NCI-H1694 (cell line): ENCODE measurements around the gene ARL2BP.
"Not testable (repeated sequence)": the region's sequence is repeated elsewhere in the genome, so short reads cannot be mapped to it uniquely, and the experiment has no call there.

Experiments used
- DNase-seq: peaks from one replicate; lab custom pipeline; 2025; lab: John Stamatoyannopoulos, UW

ARL2BP gene

DNA sequence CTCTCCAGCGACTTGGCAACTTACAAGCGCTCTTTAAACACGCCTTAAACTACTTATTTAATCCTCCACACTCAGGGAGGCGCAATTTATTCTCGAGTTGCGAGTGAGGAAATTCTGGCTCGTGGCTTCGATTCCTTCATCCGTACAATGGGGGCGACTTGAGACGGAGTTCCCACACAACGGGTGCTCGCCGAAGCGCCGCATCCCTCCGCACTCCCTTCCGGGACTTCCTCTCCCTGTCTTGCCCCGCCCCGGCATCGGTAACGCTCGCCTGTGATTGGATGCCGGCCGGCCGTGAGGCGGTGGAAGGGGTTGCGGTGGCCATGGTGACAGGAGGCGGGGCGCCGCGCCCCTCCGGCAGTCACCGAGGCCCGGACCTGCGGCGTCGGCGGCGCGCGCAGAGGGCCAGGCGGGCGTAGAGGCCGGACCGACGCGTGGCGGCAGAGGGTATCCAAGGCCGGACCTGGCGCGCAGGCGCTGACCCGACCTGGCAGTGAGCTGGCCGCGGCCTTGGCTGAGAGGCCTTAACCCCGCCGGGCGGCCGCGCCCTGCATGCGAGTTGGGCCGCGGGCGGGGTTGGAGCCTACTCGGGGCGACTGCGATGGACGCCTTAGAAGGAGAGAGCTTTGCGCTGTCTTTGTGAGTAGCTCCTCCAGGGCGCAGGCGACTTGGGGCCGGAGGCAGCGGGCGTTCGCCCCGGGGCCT lies at the start of gene ARL2BP:
TSS of gene ARL2BP (plus strand) at position 493 of the 705 bp plus-strand sequence. CDS start at position 602, 109 bp downstream.
- DNase-seq: peak; percentile 83

GRCh38 chr16:57196286-57196685 lies 48.8 kb upstream of the ARL2BP start:
- DNase-seq: no peak

DNA sequence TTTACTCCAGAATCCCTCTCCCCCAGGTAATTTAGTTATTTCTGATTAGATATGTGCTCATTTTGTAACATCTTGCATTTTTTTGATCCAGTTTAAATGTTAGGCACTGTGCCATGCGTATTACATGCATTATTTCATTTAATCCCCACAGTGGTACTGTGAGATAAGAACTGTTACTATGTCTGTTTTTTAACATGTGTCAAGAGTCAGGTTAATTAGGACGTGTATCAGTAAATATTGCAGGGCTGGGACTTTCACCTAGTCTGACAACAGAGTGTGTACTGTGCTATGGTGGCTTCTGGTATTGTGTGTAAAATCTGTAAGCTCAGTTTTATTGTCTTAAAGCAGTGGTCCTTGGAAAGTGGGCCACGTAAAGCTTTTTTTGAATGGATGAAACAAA lies 48.3 kb upstream of the ARL2BP start:
- DNase-seq: no peak

DNA sequence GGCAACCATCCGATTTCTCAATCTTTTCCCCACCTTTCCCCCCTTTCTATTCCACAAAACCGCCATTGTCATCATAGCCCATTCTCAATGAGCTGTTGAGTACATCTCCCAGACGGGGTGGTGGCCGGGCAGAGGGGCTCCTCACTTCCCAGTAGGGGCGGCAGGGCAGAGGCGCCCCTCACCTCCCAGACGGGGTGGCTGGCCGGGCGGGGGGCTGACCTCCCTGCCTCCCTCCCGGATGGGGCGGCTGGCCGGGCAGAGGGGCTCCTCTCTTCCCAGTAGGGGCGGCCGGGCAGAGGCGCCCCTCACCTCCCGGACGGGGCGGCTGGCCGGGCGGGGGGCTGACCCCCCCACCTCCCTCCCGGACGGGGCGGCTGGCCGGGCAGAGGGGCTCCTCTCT lies 44.7 kb upstream of the ARL2BP start:
- DNase-seq: not testable (repeated sequence)

DNA sequence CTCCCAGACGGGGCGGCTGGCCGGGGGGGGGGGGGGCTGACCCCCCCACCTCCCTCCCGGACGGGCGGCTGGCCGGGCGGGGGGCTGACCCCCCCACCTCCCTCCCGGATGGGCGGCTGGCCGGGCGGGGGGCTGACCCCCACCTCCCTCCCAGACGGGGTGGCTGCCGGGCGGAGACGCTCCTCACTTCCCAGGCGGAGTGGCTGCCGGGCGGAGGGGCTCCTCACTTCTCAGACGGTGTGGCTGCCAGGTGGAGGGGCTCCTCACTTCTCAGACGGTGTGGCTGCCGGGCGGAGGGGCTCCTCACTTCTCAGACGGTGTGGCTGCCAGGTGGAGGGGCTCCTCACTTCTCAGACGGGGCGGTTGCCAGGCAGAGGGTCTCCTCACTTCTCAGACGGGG lies 44.1 kb upstream of the ARL2BP start:
- not testable (repeated sequence) for DNase-seq

DNA sequence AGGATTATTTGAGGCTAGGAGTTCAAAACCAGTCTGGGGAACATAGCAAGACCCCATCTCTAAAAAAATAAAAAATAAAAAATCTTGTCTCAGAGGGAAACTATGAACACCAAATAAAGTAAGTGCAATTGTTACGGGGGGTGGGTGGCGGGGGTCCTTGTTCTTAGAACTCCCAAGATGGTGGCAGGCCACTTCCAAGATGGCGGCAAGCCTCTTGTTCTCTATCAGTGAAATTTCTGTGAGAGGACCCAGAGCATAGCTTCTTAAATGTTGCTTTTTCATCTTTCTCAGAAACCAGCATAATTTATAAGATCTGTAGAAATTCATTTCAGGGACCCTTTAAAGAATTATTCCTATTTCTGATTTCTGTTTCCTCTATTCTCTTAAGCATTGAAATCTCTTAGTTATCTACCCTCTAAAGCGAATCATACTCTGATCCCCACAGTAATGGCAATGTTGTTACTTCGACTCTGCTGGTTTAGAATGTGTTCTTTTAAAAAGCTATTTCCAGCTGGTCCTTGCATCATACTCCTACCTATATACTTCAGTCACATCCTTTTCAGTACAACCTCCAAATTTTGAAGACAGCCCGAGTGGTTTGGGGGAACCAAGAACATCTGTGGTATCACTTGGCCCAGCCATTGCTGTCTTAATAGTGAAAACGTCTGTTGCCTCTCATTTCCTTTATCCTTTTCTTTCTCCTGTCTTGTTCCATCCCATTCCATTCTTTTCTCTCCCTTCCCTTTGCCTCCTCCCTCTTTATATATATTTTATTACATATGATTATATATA lies 42.8 kb upstream of the ARL2BP start:
- DNase-seq: no peak

DNA sequence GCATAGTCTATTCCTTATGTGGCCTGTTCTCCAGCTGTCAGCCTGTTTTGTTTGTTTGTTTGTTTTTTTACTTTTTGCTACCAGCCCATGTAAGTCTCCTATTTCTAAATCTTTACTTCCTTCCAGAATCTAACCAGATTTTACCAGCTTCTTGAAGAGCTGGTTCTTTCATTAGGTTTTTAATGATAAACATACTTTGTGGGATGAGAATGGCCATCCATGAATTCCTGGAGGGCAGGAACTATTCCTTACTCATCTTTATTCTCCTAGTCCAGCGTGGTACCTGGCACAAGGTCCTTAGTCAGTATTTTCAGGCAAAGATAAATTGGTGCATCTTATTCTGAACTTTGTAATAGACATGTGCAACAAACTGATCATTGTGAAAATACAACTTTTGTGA lies 41.6 kb upstream of the ARL2BP start:
- no peak for DNase-seq

GRCh38 chr16:57204675-57205074 lies 40.4 kb upstream of the ARL2BP start:
- DNase-seq: no peak

DNA sequence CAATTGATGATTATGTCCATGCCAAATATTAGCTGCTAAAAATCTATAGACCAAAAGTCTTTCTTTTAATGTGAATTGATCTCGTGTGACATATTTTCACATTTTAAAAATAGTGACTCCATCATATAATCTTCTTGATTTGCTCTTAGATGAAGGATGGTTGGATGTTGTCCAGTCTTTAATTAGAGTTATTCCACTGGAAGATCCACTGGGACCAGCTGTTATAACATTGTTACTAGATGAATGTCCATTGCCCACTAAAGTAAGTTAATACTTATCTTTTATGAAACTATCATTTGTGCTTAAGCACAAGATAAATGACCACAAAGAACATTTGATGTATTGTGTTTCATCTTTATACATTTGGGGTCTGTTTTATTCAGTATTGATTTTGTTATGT lies 36.1 kb upstream of the ARL2BP start:
- DNase-seq: no peak

DNA sequence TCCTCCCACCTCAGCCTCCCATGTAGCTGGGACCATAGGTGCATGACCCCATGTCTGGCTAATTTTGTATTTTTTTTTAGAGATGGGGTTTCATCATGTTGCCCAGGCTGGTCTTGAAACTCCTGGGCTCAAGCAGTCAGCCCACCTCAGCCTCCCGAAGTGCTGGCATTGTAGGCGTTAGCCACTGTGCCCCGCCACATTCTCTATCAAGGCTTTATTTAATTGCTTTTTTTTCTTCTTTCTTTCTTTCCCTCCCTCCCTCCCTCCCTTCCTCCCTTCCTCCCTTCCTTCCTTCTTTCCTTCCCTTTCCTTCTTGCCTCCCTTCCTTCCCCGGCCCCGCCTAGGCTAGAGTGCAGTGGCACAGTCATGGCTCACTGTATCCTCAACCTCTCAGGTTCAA lies 35.3 kb upstream of the ARL2BP start:
- DNase-seq: no peak

DNA sequence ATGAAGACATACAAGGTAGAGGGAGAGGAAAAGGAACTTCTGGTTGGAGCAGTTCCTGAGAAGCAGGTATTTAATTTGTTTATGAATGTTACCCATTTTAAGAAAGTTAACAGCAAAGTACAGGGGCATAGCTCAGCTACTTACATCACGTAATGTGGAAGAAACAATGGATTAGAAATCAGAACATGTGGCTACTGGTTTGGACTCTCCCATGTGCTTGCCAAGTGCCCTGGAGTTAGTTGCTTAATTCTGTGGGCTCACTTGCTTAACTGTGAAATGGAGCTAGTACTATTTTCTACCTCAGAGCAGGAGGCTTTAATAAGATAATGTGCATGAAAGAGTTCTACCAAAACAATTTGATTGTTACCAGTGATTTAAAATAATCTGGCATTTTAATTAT lies 31.6 kb upstream of the ARL2BP start:
- no peak for DNase-seq

- DNase-seq: no peak
Observed at GRCh38 chr16:57216968-57217367, 28.1 kb upstream of the ARL2BP start.

- DNase-seq: no peak
Observed at GRCh38 chr16:57223057-57223456, 22.0 kb upstream of the ARL2BP start.

- no peak for DNase-seq
Observed at GRCh38 chr16:57224651-57225335, 20.3 kb upstream of the ARL2BP start.

- no peak for DNase-seq
Observed at GRCh38 chr16:57225978-57226377, 19.1 kb upstream of the ARL2BP start.

DNA sequence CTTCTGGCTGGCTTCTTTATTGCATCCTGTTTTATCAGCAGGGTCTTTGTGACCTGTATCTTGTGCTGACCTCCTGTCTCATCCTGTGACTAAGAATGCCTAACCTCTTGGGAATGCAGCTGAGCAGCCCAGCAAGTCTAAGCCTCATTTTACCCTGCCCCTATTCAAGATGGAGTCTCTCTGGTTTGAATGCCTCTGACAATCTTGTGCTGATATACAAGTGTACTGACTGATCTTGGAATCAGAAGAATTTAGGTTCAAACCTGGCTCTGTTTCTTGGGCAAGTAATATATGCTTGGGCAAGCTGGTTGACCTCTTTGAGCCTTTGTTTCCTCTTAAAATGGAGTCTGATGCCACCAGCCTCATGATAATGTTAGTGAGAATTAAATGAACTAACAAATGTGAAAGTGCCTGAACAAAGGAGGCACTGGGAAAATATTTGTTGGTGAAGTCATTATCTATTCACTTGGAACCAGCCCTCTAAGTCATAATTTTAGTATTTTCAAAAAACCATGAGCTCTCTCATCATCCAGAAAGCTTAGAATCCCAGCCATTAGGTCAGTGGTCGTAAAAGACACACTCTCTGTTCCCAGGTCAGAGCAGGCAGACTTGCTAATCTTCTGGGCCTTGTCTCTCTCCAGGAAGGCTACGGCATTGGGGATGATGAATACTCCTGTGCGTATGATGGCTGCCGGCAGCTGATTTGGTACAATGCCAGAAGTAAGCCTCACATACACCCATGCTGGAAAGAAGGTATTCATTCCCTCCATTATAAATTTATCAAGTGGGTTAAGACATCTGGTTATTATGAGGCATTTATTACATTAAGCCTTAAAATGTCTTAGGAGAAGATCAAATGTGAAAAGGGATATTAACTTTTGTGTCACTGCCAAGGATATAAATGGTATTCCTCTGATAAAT lies 18.1 kb upstream of the ARL2BP start:
- DNase-seq: no peak

DNA sequence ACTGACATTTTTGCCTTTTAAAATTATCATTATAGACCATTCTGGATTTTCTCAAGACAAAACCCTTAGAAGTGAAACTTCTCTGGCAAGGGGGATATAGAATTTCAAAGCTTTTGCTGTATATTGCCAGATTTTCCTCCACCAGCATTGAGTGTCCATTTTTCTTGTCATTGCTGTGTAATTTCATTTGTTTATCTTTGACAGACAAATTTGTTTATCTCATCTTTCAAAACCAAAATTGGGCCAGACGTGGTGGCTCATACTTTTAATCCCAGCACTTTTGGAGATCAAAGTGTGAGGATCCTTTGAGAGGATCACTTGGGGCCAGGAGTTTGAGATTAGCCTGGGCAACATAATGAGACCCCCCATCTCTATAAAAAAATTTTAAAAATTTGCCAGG lies 16.0 kb upstream of the ARL2BP start:
- no peak for DNase-seq

GRCh38 chr16:57231821-57232350 lies 13.2 kb upstream of the ARL2BP start:
- DNase-seq: no peak

DNA sequence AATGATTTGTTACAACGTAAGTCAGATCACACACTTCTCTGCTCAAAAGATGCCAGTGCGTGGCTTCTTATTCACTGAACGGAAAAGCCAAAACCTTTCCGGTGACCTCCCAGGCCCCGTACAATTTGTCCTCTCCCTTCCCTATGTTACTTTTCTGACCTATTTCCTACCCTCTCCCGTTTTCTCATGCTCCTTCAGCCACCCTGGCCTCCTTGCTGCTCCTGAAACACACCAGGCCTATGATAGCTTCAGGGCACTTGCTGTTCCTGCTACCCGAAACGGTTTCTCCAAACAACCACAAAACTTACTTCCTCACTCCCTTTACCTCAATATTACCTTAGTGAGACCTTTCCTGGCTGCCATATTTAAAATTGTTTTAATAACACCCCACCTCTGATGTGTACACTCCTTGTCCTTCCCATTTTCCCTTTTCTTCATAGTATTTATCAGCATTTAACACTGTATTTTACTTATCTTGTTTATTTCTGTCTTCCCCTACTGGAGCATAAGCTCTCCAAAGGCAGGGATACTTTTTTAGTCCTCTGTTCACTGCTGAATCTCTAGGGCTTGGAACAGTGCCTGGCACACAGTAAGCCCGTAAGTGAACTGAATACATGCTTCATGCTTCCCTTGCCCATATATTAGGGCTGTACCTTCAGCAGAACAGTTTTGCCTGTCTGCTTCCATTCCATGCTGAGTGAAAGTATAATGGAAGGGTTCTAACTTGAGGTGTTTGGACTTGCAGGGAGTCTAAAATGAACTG lies 10.9 kb upstream of the ARL2BP start:
- no peak for DNase-seq

- no peak for DNase-seq
Observed at GRCh38 chr16:57234707-57235092, 10.4 kb upstream of the ARL2BP start.
